Activated CD8-positive, alpha-beta memory T cell treated with anti-CD3 and anti-CD28 coated beads for 36 hours (primary cell): ENCODE data around the gene TNS3. TPM values are rescaled to one million over a fixed set of nuclear protein-coding genes. Genes with fewer than 3 reads are reported as not detected.

ENCODE experiments used
- CTCF ChIA-PET: fragments of 350-600 bp; sonication (Branson Sonifier 250); formaldehyde crosslinking; loops from one replicate; lab custom pipeline; 2021; ENCODE audit warnings: antibody characterized with exemption; lab: Charles Lee
- POLR2A ChIA-PET: fragments of 350-600 bp; sonication (Branson Sonifier 250); formaldehyde crosslinking; loops from one replicate; lab custom pipeline; 2021; ENCODE audit warnings: antibody characterized with exemption; lab: Charles Lee
- total RNA-seq, 2 experiments: library from RNA; stranded (reverse); gene quantifications; one replicate each; pipeline ENCODE4 v1.2.3, GENCODE V29; 2021

Gene TNS3
- total RNA-seq, 2 experiments from 2014 or later = 1.4 to 2.0 TPM

- POLR2A ChIA-PET = no interaction called here
- CTCF ChIA-PET = no interaction called here
These were observed 248.4 kb downstream of the TNS3 start for GRCh38 chr7:47333554-47333887.

- ChIA-PET POLR2A (no interaction called here), CTCF (no interaction called here)
These were observed 249.0 kb downstream of the TNS3 start for GRCh38 chr7:47332681-47333553.

DNA sequence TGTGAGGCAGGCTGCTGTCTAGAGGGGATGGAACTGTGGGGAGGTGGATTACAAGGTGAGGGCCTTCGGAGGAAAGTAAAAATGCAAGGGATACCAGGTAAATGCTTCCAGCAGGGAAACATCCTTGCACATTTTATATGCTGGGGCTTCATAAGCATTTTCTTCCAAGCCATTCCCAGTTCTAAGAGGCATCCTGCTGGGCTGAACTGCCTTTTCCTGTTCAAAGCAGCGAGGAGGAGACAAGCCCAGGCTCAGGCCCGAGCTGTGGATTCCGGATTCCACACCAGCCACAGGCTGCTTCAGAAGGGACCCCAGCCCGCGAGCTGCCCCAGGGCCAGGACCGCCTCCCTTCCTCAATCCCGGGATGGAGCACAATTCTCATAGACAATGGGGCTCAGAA, 249.7 kb downstream of the TNS3 start:
- POLR2A ChIA-PET = no interaction called here
- CTCF ChIA-PET = no interaction called here

GRCh38 chr7:47331179-47331565, 250.7 kb downstream of the TNS3 start:
- ChIA-PET CTCF (no interaction called here), POLR2A (no interaction called here)

GRCh38 chr7:47330561-47331178, 251.2 kb downstream of the TNS3 start:
- CTCF ChIA-PET = no interaction called here
- POLR2A ChIA-PET = no interaction called here

- CTCF ChIA-PET = no interaction called here
- POLR2A ChIA-PET = no interaction called here
These were observed 251.9 kb downstream of the TNS3 start for GRCh38 chr7:47330026-47330425.

GRCh38 chr7:47329320-47329926, 252.5 kb downstream of the TNS3 start:
- ChIA-PET CTCF (no interaction called here), POLR2A (no interaction called here)

DNA sequence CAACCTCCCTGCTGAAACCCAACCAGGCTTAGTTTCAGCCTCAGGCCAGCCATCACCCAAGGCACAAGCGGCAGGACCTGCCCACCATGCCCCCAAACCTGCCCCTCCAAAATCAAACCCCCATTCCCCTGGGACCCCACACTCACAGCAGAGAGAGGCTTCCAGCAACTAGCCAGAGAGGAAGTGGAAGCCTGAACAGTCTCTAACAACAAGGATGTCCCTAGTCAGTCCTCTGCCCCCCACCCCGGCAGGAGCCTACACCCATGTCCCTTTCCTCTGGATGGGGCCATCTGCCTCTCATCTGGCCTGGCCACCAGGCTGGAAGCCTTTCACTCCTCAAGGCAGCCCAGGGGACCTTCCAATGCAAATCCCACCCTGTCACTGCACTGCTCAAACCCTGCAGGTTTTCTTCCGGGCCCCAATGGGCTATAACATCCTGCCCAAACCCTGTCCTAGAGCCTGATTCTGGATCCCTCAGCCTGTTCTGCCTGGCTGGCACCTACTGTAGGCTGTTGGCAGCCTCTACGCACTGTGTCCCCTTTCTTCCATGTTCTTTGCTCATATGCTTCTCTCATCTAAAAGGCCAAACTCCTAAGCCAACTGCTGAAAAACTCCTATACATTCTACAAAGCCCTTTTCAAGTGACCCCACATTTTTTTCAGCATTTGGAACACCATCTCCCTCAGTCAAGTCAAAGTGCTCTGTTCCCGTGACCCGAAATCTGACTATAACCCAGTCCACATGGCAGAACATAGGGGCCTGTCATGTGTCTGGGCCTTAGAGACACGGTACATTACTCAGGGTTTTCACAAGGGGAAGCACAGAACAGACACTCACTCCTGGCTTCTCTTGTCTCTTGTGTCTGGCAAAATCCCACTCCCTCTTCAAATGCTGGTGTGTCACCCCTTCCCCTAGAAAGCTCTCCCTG, 253.3 kb downstream of the TNS3 start:
- ChIA-PET POLR2A (no interaction called here), CTCF (no interaction called here)

DNA sequence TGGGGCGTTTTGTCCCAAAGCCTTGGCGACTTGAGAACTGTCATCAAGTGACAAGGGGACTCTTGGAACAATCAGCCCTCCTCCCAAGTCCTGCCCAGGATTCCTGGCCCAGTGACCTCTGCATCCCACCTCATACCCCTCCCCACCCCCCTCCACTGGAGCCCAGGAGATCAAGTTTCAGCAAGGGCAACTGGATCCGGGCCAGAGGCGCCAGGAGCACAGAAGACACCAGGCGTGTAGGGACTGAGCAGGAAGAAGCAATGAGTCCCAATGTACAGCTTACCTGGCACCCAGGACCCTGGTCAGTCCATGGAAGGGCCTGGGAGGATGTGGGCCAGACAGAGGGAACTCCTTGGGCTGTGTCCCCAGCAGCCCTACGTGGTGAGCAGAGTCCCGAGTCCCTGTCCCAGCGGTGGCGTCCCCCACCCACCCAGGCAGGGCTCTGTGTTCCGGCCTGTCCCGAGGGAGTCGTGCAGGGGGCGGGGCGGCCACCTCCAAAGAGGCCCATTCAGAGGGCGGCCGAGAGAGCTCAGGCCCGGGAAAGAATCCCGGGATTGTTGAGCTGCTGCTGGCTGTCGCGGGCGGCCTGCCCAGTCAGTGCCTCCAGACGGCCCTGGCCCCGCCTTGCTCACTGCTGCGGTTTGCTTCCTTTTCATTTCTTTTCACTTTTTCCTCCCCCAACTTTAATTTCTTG, 254.1 kb downstream of the TNS3 start:
- CTCF ChIA-PET = no interaction called here
- POLR2A ChIA-PET = no interaction called here

DNA sequence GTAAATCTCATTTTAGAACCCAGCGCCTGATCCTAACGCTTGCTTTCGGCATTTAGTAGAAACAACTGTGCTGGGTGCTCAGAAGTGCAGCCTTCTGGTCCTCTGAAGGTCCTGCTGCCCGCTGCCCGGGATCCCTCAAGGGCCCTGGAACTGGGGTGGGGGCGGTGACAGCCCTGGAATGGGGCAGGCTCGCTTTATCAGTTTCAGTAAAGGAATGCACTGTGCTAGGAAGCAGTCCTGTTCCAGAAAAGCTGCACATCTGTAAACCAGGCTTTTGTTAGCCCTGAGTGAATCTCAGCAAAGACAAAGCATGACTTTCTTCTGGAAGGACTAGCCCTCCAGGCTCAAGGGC, 254.6 kb downstream of the TNS3 start:
- CTCF ChIA-PET = no interaction called here
- POLR2A ChIA-PET = no interaction called here

- ChIA-PET POLR2A (no interaction called here), CTCF (interaction anchor here (0.6 kb wide), 1 partner anchor 249 kb away, joined by 3 read pairs; no protein-coding TSS in a partner anchor)
These were observed 255.1 kb downstream of the TNS3 start for GRCh38 chr7:47326808-47327207.

- POLR2A ChIA-PET = no interaction called here
- CTCF ChIA-PET = interaction anchor here (0.6 kb wide), 1 partner anchor 249 kb away, joined by 3 read pairs; no protein-coding TSS in a partner anchor
These were observed 255.7 kb downstream of the TNS3 start for GRCh38 chr7:47326220-47326619.

- CTCF ChIA-PET = no interaction called here
- POLR2A ChIA-PET = no interaction called here
These were observed 256.6 kb downstream of the TNS3 start for GRCh38 chr7:47325337-47325736.

DNA sequence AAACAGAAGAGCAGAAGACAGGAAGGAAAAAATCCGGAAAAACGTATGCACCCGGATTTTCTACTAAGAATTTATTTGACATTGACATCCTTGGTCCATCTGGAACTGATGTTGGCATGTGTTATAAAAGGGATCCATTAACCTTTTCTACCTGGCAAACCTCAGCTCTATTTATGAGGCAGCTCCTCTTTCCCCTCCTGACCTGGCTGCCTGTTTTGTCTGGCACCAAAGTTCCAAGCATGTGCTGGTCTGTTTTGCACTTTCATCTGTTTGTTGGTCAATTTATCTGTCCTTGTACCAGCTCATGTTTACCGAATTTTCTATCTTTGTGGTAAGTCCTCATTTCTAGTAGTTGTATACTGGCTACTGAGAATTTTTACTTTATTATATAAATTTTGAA, 258.0 kb downstream of the TNS3 start:
- ChIA-PET CTCF (no interaction called here), POLR2A (no interaction called here)

- ChIA-PET POLR2A (no interaction called here), CTCF (no interaction called here)
These were observed 259.2 kb downstream of the TNS3 start for GRCh38 chr7:47322731-47323130.

GRCh38 chr7:47320296-47320695, 261.6 kb downstream of the TNS3 start:
- ChIA-PET CTCF (no interaction called here), POLR2A (no interaction called here)

- CTCF ChIA-PET = no interaction called here
- POLR2A ChIA-PET = no interaction called here
These were observed 263.3 kb downstream of the TNS3 start for GRCh38 chr7:47318395-47319182.

- POLR2A ChIA-PET = no interaction called here
These were observed 264.4 kb downstream of the TNS3 start for GRCh38 chr7:47317487-47317886.

More at GRCh38 chr7:47317487-47317886, 264.4 kb downstream of the TNS3 start:
- CTCF ChIA-PET = no interaction called here
